Skeletal muscle satellite cell (primary cell): ENCODE results near the gene EIF2AK2.

Experiments used
- H3K27me3 ChIP-seq: 2 replicates; pipeline ENCODE4 v1.7.0; 2013; ENCODE audit warnings: low read length; ENCODE audit not compliant: control insufficient read depth, insufficient read depth
- H3K36me3 ChIP-seq: 2 replicates; pipeline ENCODE4 v1.7.0; 2013; ENCODE audit warnings: mild to moderate bottlenecking, control low read depth, low read length; ENCODE audit not compliant: insufficient read depth
- H3K4me1 ChIP-seq: 2 replicates; pipeline ENCODE4 v1.7.0; 2013; ENCODE audit warnings: low read length; ENCODE audit not compliant: control insufficient read depth, insufficient read depth
- H3K4me2 ChIP-seq: 2 replicates; pipeline ENCODE4 v1.7.0; 2013; ENCODE audit warnings: mild to moderate bottlenecking, low read length
- H3K4me3 ChIP-seq: 2 replicates; pipeline ENCODE4 v1.7.0; 2013; ENCODE audit warnings: low read length
- H3K9ac ChIP-seq: 2 replicates; pipeline ENCODE4 v1.7.0; 2013; ENCODE audit warnings: mild to moderate bottlenecking, low read depth, low read length, moderate library complexity
- H3K9me3 ChIP-seq: replicated peaks from 2 replicates; pipeline ENCODE4 v1.7.0; 2013; ENCODE audit warnings: mild to moderate bottlenecking, control low read depth, low read length

EIF2AK2 gene

DNA sequence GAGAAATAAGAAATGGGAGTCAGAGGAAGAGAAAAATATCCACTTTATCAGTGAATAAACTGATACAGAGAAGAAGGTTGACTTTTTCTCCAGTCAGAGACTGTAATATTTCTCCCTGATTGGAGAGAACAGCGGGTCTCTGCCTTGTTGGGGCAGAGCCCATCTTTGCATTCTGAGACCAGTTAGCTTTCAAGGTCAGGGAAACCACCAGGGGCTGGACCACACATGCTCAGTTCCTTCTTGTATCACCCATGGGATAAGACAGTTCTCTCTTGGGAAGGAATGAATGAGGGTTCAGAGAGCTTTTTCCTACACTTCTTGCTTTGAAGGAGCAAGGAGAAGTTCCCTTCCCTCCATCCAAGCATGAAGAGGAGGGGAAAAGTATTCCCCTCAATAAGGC is 60.2 kb downstream of the EIF2AK2 start:
- Histone ChIP-seq H3K4me3 (no peak overlapping the region), H3K27me3 (no peaks in the 10 kb centered on the region), H3K9ac (no peak overlapping the region), H3K4me1 (no peaks in the 10 kb centered on the region), H3K36me3 (peaks cover 58% of the 10 kb centered on the region), H3K4me2 (no peak overlapping the region), H3K9me3 (no peaks in the 10 kb centered on the region)

DNA sequence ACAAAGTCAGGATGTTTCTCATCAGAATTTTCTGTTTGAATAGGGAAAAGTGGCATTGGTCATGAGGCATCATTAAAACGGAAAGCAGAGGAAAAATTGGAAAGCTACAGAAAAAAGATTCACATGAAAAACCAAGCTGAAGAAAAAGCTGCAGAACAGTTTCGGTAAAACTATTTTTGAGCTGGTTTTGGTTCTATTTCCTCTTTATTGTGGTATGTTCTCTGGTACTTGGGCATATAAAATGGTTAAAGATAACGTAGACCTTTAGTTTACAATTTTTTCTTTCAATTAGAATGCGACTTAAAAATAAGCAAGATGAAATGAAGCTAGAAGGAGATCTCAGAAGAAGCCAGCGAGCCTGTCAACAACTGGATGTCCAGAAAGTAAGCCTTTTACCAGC is 64.9 kb downstream of the EIF2AK2 start:
- no peaks in the 10 kb centered on the region for H3K27me3 ChIP-seq
- no peak overlapping the region for H3K9ac ChIP-seq
- no peak overlapping the region for H3K4me3 ChIP-seq
- no peaks in the 10 kb centered on the region for H3K4me1 ChIP-seq
- H3K4me2 ChIP-seq = no peak overlapping the region
- no peaks in the 10 kb centered on the region for H3K9me3 ChIP-seq
- peaks cover 47% of the 10 kb centered on the region for H3K36me3 ChIP-seq

DNA sequence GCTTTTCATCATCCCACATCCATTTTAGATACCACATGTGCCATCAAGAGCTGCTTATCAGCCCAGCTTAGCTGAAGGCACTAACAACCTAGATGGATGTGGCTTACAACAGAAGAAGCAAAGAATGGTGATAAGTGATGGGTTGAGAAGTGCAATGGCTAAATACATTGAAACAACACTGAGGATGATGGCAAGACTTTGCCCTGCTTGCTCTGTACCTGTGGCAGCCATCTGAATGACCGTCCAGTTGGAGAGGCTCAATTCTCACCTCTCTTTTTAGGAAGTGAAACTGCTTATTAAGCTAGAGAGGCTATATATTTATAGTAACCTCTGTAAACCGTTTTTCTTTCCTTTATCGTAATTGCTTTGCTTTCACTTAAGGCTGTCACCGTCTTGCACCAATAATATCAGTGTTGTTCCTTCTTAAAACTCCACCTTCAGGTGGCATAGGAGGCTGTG is 66.7 kb downstream of the EIF2AK2 start:
- H3K9ac ChIP-seq = no peak overlapping the region
- H3K4me2 ChIP-seq = no peak overlapping the region
- H3K4me3 ChIP-seq = no peak overlapping the region
- peaks cover 10% of the 10 kb centered on the region for H3K4me1 ChIP-seq
- no peaks in the 10 kb centered on the region for H3K27me3 ChIP-seq
- no peaks in the 10 kb centered on the region for H3K9me3 ChIP-seq
- H3K36me3 ChIP-seq = peaks cover 34% of the 10 kb centered on the region

DNA sequence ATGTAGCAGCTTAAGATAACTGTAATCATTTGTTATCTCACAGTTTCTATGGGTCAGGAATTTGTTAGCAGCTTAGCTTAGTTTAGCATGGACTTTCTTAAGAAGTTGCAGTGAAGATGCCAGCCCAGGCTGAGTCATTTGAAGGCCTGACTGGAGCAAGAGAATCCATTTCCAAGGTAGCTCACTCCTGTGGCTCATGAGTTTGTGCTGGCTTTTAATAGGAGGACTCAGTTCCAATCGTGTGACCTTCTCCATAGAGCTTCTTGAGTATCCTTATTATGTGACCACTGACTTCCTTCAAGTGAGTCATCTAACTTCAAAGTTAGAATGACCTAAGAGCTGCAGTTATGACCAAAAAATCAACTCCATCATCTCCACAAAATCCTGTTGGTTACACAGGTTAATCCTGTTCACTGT is 71.0 kb downstream of the EIF2AK2 start:
- Histone ChIP-seq H3K4me1 (peaks cover 23% of the 10 kb centered on the region), H3K27me3 (no peaks in the 10 kb centered on the region), H3K9me3 (no peaks in the 10 kb centered on the region), H3K4me3 (peak overlapping the region; percentile 86), H3K36me3 (peaks cover 23% of the 10 kb centered on the region), H3K4me2 (peak overlapping the region; percentile 90), H3K9ac (no peak overlapping the region)

GRCh38 chr2:37084797-37085196 is 72.0 kb downstream of the EIF2AK2 start:
- Histone ChIP-seq H3K27me3 (no peaks in the 10 kb centered on the region), H3K4me2 (peak overlapping the region; percentile 90), H3K4me3 (peak overlapping the region; percentile 86), H3K9ac (peak overlapping the region; percentile 83), H3K36me3 (peaks cover 23% of the 10 kb centered on the region), H3K9me3 (no peaks in the 10 kb centered on the region), H3K4me1 (peaks cover 23% of the 10 kb centered on the region)

DNA sequence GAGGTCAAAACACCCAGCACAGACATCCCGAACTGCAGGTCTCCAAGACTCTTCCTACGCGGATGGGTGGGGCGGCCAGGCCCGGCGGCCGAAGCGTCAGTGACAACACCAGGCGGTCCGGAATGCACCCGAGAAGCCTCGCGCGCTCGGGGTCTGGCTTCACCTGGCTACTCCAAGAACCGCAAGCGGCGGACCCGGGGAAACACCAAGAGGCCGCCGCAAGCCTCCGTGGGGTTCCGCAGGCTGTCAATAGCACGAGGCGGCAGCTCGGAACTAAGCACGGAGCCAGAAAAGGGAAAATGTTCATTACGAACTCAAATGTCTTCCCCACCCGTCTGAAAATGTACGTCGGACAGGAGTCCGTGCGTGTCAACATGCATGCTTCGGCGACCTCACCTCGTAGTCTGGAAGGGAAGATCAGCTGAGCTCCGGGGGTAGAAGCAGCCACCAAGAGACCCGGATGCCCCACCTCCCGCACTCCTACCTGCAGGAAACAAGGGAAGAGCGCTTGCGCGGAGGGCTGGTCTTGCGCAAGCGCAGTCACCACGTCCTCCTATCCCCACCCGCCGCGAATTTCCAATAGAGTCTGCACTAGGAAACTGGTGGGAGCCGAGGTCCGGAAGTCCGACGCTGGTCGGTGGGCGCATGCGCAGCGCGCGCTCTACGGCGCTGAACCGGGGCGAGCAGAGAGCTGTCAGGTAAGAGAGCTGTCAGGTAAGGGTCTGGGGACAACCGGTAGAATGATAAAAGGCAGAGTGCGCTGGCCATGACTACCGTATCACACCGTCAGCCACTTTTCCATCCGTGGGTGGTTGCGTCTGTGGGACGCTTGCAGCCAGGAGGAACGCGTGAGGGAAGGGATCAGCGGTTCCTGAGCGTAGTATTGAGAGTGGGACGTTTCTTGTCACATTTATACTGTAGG is 72.6 kb downstream of the EIF2AK2 start, which contains the start of the genes GPATCH11 and HEATR5B:
GPATCH11 (plus strand) TSS at position 646 of the 922 bp plus-strand sequence. CDS start 3,864 bp downstream, outside the sequence.
HEATR5B (minus strand) TSS at position 500 of the 922 bp plus-strand sequence. CDS start 958 bp downstream, outside the sequence.
- Histone ChIP-seq H3K4me2 (peak within 1 kb of the TSS; percentile 90), H3K4me1 (peaks cover 23% of the 10 kb centered on the region), H3K4me3 (peak within 1 kb of the TSS; percentile 86), H3K9ac (peak within 1 kb of the TSS; percentile 83), H3K36me3 (peaks cover 20% of the 10 kb centered on the region), H3K9me3 (no peaks in the 10 kb centered on the region), H3K27me3 (no peaks in the 10 kb centered on the region)

- H3K4me2 ChIP-seq = no peak overlapping the region
- H3K9me3 ChIP-seq = no peaks in the 10 kb centered on the region
- H3K36me3 ChIP-seq = peaks cover 30% of the 10 kb centered on the region
- no peaks in the 10 kb centered on the region for H3K27me3 ChIP-seq
- no peak overlapping the region for H3K9ac ChIP-seq
- peaks cover 19% of the 10 kb centered on the region for H3K4me1 ChIP-seq
- no peak overlapping the region for H3K4me3 ChIP-seq
These were observed 76.1 kb downstream of the EIF2AK2 start for GRCh38 chr2:37080689-37081088.

- H3K36me3 ChIP-seq = peaks cover 30% of the 10 kb centered on the region
These were observed 76.5 kb downstream of the EIF2AK2 start for GRCh38 chr2:37080266-37080665.

GRCh38 chr2:37070931-37071330 is 85.8 kb downstream of the EIF2AK2 start:
- Histone ChIP-seq H3K36me3 (peaks cover 46% of the 10 kb centered on the region), H3K9ac (no peak overlapping the region)

More at GRCh38 chr2:37080266-37080665, 76.5 kb downstream of the EIF2AK2 start:
- Histone ChIP-seq H3K4me2 (no peak overlapping the region), H3K27me3 (no peaks in the 10 kb centered on the region), H3K9me3 (no peaks in the 10 kb centered on the region), H3K4me1 (peaks cover 15% of the 10 kb centered on the region), H3K9ac (no peak overlapping the region), H3K4me3 (no peak overlapping the region)

DNA sequence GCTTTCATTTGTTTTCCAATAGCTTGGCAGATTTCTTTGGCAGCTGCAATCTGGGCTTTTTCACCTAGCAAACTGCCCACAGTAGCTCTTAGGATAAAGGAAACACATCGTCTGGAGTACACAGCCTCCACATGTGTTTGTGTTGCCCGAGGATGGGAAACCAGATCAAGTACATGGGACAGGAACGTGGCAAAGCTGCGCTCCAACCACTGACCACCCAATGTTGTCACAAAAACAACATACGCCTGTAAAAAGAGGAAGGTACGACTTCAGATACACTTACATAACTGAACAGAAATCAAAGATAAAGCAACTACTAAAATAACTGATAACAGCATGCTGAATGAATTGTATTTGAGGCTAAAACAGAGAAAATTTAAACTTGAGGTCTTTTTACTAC is 88.1 kb downstream of the EIF2AK2 start:
- Histone ChIP-seq H3K4me1 (no peaks in the 10 kb centered on the region), H3K36me3 (peaks cover 58% of the 10 kb centered on the region), H3K9ac (no peak overlapping the region), H3K27me3 (no peaks in the 10 kb centered on the region), H3K4me2 (no peak overlapping the region), H3K9me3 (no peaks in the 10 kb centered on the region), H3K4me3 (no peak overlapping the region)

More at GRCh38 chr2:37070931-37071330, 85.8 kb downstream of the EIF2AK2 start:
- Histone ChIP-seq H3K4me1 (no peaks in the 10 kb centered on the region), H3K4me3 (no peak overlapping the region), H3K4me2 (no peak overlapping the region), H3K9me3 (no peaks in the 10 kb centered on the region), H3K27me3 (no peaks in the 10 kb centered on the region)

GRCh38 chr2:37061776-37062175 is 95.0 kb downstream of the EIF2AK2 start:
- peaks cover 46% of the 10 kb centered on the region for H3K36me3 ChIP-seq
- H3K4me2 ChIP-seq = no peak overlapping the region
- no peaks in the 10 kb centered on the region for H3K27me3 ChIP-seq
- no peak overlapping the region for H3K4me3 ChIP-seq
- no peaks in the 10 kb centered on the region for H3K9me3 ChIP-seq
- H3K4me1 ChIP-seq = no peaks in the 10 kb centered on the region
- no peak overlapping the region for H3K9ac ChIP-seq
